NCI-H748 (cell line): ENCODE measurements around the gene FHOD1.
A peak's percentile ranks its signal among the peaks of the same experiment; 100 is the strongest.

Source experiments
- DNase-seq: peaks from one replicate; lab custom pipeline; 2025; ENCODE audit not compliant: unreplicated experiment; lab: John Stamatoyannopoulos, UW

FHOD1 gene

GRCh38 chr16:67277999-67278772 is 30.9 kb upstream of the FHOD1 start:
- DNase-seq = no peak

GRCh38 chr16:67277294-67277998 is 30.2 kb upstream of the FHOD1 start:
- DNase-seq = no peak

- no peak for DNase-seq
Observed at GRCh38 chr16:67275321-67275720, 28.0 kb upstream of the FHOD1 start.

- no peak for DNase-seq
Observed at GRCh38 chr16:67271446-67271845, 24.2 kb upstream of the FHOD1 start.

- DNase-seq = no peak
Observed at GRCh38 chr16:67270931-67271338, 23.7 kb upstream of the FHOD1 start.

- DNase-seq = no peak
Observed at GRCh38 chr16:67269766-67270165, 22.5 kb upstream of the FHOD1 start.

- no peak for DNase-seq
Observed at GRCh38 chr16:67268136-67268579, 20.9 kb upstream of the FHOD1 start.

- no peak for DNase-seq
Observed at GRCh38 chr16:67265834-67266233, 18.6 kb upstream of the FHOD1 start.

- no peak for DNase-seq
Observed at GRCh38 chr16:67264866-67265265, 17.6 kb upstream of the FHOD1 start.

- no peak for DNase-seq
Observed at GRCh38 chr16:67264277-67264676, 17.0 kb upstream of the FHOD1 start.

- DNase-seq = no peak
Observed at GRCh38 chr16:67263201-67263600, 15.9 kb upstream of the FHOD1 start.

- peak; percentile 30 for DNase-seq
Observed at GRCh38 chr16:67260426-67261063, 13.3 kb upstream of the FHOD1 start.

- DNase-seq = no peak
Observed at GRCh38 chr16:67259705-67260104, 12.4 kb upstream of the FHOD1 start.

GRCh38 chr16:67258161-67258835 is 11.0 kb upstream of the FHOD1 start:
- no peak for DNase-seq

- no peak for DNase-seq
Observed at GRCh38 chr16:67257486-67258160, 10.3 kb upstream of the FHOD1 start.

GRCh38 chr16:67256701-67257230 is 9.5 kb upstream of the FHOD1 start:
- no peak for DNase-seq

- no peak for DNase-seq
Observed at GRCh38 chr16:67255553-67256221, 8.4 kb upstream of the FHOD1 start.

GRCh38 chr16:67254801-67255552 is 7.7 kb upstream of the FHOD1 start:
- DNase-seq = no peak
